OCI-LY3 (cell line): Measurements from ENCODE around the gene LYZL1.
"Not testable (repeated sequence)": the region's sequence is repeated elsewhere in the genome, so short reads cannot be mapped to it uniquely, and the experiment has no call there.

ENCODE experiments used
- H2AFZ ChIP-seq: fragments of 200-600, 300-600 bp; shearing (Covaris generic); 2 replicates; pipeline ENCODE4 v1.6.0; 2014; ENCODE audit warnings: antibody characterized with exemption, low read depth, low read length
- H3K27ac ChIP-seq: fragments of 200-600, 300-600 bp; sonication (generic); 2 replicates; pipeline ENCODE4 v1.5.1; 2014; ENCODE audit warnings: mild to moderate bottlenecking, low read length, moderate library complexity, mixed read lengths
- H3K27me3 ChIP-seq: fragments of 200-600, 300-600 bp; sonication (generic); 2 replicates; pipeline ENCODE4 v1.6.1; 2014; ENCODE audit warnings: low read depth, low read length, mixed read lengths
- H3K36me3 ChIP-seq: fragments of 200-600, 300-600 bp; sonication (generic); replicated peaks from 2 replicates; pipeline ENCODE3; 2014; ENCODE audit warnings: low read depth, low read length, mixed read lengths
- H3K4me1 ChIP-seq: fragments of 300-600, 200-600 bp; sonication (generic); 2 replicates; pipeline ENCODE4 v1.6.1; 2014; ENCODE audit warnings: low read length, mixed read lengths
- H3K4me2 ChIP-seq: fragments of 200-600, 300-600 bp; sonication (generic); 2 replicates; pipeline ENCODE4 v1.6.1; 2014; ENCODE audit warnings: low read length, mixed read lengths
- H3K4me3 ChIP-seq: fragments of 300-600, 200-600 bp; sonication (generic); 2 replicates; pipeline ENCODE4 v1.5.1; 2014; ENCODE audit warnings: antibody characterized with exemption, mild to moderate bottlenecking, low read length, moderate library complexity
- H3K79me2 ChIP-seq: fragments of 300-600, 200-600 bp; shearing (Covaris generic); 2 replicates; pipeline ENCODE4 v1.6.1; 2014; ENCODE audit warnings: mild to moderate bottlenecking, low read length, mixed read lengths
- H3K9ac ChIP-seq: fragments of 300-600, 200-600 bp; shearing (Covaris generic); 2 replicates; pipeline ENCODE4 v1.6.0; 2014; ENCODE audit warnings: mild to moderate bottlenecking, low read length, moderate library complexity
- H3K9me3 ChIP-seq: fragments of 200-600, 300-600 bp; shearing (Covaris generic); 2 replicates; pipeline ENCODE4 v1.6.1; 2014; ENCODE audit warnings: low read length, mixed read lengths; ENCODE audit not compliant: insufficient read depth
- H4K20me1 ChIP-seq: fragments of 200-600, 300-600 bp; sonication (generic); 2 replicates; pipeline ENCODE4 v1.6.1; 2016; ENCODE audit warnings: low read length, mixed read lengths; ENCODE audit not compliant: insufficient read depth
- EZH2phosphoT487 ChIP-seq: fragments of 200-600 bp; shearing (Covaris generic); IDR thresholded peaks from 2 replicates; pipeline ENCODE4 v1.6.1; 2018; ENCODE audit warnings: antibody characterized with exemption, mixed run types, low read depth
- TF ChIP-seq, protein P1 (sequence below): fragments of 200-600, 300-600 bp; sonication (generic); IDR thresholded peaks from 2 replicates; pipeline ENCODE4 v1.5.1; 2014; ENCODE audit warnings: antibody characterized with exemption, low read length, low read depth

The LYZL1 gene

DNA sequence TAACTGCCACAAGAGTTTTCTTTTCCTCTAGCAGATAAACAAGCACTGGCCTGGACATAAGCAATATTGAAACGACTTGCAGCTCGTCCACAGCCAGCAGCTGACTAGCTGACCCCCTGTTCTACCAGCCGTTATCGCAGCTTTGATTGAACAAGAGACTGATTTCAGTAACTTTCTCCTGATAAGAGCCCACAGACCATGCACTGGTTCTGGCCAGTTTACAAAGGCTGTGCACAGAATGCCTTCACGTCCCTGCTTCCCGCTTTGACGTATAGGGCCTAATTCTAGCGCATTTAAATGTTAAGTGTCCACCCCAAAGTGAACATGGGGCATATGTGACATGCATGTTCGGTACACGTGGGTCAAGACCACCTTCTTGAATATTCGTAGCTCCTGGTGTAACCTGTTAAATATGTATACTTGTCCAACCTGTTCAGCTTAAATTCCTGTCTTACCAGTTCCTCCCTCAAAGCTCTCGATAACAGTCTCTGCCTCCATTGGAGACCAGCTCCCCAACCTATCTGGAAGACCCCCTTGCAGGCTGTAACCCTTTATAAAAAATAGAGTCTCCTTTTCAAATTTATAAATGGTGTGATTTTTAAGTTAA, 69.2 kb downstream of the LYZL1 start:
- no peak for TF ChIP-seq EZH2phosphoT487
- TF ChIP-seq, protein P1, sequence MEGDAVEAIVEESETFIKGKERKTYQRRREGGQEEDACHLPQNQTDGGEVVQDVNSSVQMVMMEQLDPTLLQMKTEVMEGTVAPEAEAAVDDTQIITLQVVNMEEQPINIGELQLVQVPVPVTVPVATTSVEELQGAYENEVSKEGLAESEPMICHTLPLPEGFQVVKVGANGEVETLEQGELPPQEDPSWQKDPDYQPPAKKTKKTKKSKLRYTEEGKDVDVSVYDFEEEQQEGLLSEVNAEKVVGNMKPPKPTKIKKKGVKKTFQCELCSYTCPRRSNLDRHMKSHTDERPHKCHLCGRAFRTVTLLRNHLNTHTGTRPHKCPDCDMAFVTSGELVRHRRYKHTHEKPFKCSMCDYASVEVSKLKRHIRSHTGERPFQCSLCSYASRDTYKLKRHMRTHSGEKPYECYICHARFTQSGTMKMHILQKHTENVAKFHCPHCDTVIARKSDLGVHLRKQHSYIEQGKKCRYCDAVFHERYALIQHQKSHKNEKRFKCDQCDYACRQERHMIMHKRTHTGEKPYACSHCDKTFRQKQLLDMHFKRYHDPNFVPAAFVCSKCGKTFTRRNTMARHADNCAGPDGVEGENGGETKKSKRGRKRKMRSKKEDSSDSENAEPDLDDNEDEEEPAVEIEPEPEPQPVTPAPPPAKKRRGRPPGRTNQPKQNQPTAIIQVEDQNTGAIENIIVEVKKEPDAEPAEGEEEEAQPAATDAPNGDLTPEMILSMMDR = no peak
- Histone ChIP-seq H3K4me1 (peaks cover 38% of the 10 kb centered on the region), H3K79me2 (no peaks in the 10 kb centered on the region), H3K9ac (no peak overlapping the region), H3K9me3 (no peaks in the 10 kb centered on the region), H3K4me3 (no peak overlapping the region), H3K27ac (no peak overlapping the region), H3K36me3 (no peaks in the 10 kb centered on the region), H4K20me1 (no peaks in the 10 kb centered on the region), H3K4me2 (no peak overlapping the region), H3K27me3 (no peaks in the 10 kb centered on the region), H2AFZ (no peak overlapping the region)

GRCh38 chr10:29360215-29360853, 71.5 kb downstream of the LYZL1 start:
- H3K4me2 ChIP-seq = peak overlapping the region; percentile 60
- not testable (repeated sequence) for H3K79me2 ChIP-seq, H3K36me3 ChIP-seq, H3K27me3 ChIP-seq, H4K20me1 ChIP-seq, H3K9me3 ChIP-seq, H2AFZ ChIP-seq
- H3K9ac ChIP-seq = peak overlapping the region; percentile 63
- H3K4me3 ChIP-seq = peak overlapping the region; percentile 66
- H3K27ac ChIP-seq = peak overlapping the region; percentile 100
- peaks cover 38% of the 10 kb centered on the region for H3K4me1 ChIP-seq
